Neural cell (in vitro differentiated cells): ENCODE data around the gene ST3GAL4.
"Not testable (repeated sequence)": the region's sequence is repeated elsewhere in the genome, so short reads cannot be mapped to it uniquely, and the experiment has no call there.

Experiments used
- EZH2 ChIP-seq: fragments of 200-600, 300-800 bp; shearing (Covaris generic), sonication (generic); IDR thresholded peaks from 2 replicates; pipeline ENCODE4 v1.6.1; 2014; ENCODE audit warnings: antibody characterized with exemption, low read length, borderline replicate concordance, mild to moderate bottlenecking; ENCODE audit not compliant: insufficient read depth, poor library complexity, severe bottlenecking
- TF ChIP-seq, protein P1 (sequence below): fragments of 450-650 bp; IDR thresholded peaks from 2 replicates; pipeline ENCODE4 v1.5.1; 2014; ENCODE audit warnings: antibody characterized with exemption, mild to moderate bottlenecking, moderate library complexity; ENCODE audit not compliant: poor library complexity, severe bottlenecking

GRCh38 chr11:126366823-126367654, 11.6 kb downstream of the ST3GAL4 start:
- TF ChIP-seq EZH2: not testable (repeated sequence)
- TF ChIP-seq, protein P1, sequence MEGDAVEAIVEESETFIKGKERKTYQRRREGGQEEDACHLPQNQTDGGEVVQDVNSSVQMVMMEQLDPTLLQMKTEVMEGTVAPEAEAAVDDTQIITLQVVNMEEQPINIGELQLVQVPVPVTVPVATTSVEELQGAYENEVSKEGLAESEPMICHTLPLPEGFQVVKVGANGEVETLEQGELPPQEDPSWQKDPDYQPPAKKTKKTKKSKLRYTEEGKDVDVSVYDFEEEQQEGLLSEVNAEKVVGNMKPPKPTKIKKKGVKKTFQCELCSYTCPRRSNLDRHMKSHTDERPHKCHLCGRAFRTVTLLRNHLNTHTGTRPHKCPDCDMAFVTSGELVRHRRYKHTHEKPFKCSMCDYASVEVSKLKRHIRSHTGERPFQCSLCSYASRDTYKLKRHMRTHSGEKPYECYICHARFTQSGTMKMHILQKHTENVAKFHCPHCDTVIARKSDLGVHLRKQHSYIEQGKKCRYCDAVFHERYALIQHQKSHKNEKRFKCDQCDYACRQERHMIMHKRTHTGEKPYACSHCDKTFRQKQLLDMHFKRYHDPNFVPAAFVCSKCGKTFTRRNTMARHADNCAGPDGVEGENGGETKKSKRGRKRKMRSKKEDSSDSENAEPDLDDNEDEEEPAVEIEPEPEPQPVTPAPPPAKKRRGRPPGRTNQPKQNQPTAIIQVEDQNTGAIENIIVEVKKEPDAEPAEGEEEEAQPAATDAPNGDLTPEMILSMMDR: not testable (repeated sequence)
